ENCODE data around the gene SLC2A4.
"Not testable (repeated sequence)": the region's sequence is repeated elsewhere in the genome, so short reads cannot be mapped to it uniquely, and the experiment has no call there.

The SLC2A4 gene

GRCh38 chr17:7281074-7281952 is at the start of gene SLC2A4:
Gene SLC2A4, plus strand, starts transcription at chr17:7281718. Its CDS starts 217 bp downstream, at chr17:7281935.
- peak; percentile 40 to 72 (median 56) for DNase-seq

GRCh38 chr17:7232114-7232513 is 49.4 kb upstream of the SLC2A4 start:
- no peak for DNase-seq

- DNase-seq, result no peak
Observed at GRCh38 chr17:7233701-7234082, 47.8 kb upstream of the SLC2A4 start.

GRCh38 chr17:7234083-7234951 is 47.2 kb upstream of the SLC2A4 start, which contains the start of gene DVL2:
Gene DVL2, minus strand, starts transcription at chr17:7234517. Its CDS starts 255 bp downstream, at chr17:7234262.
- DNase-seq, result peak; percentile 80 to 93 (median 84)

GRCh38 chr17:7235693-7236665 is 45.5 kb upstream of the SLC2A4 start:
- DNase-seq, result no peak

- DNase-seq, result no peak
Observed at GRCh38 chr17:7236808-7237207, 44.7 kb upstream of the SLC2A4 start.

- no peak for DNase-seq
Observed at GRCh38 chr17:7237266-7237760, 44.2 kb upstream of the SLC2A4 start.

- peak; percentile 30 to 75 (median 60) for DNase-seq
Observed at GRCh38 chr17:7237761-7238419, 43.6 kb upstream of the SLC2A4 start.

GRCh38 chr17:7238420-7239090 is 43.0 kb upstream of the SLC2A4 start:
- peak in 1 of 4 experiments; percentile 44 for DNase-seq

GRCh38 chr17:7239091-7240027 is 42.2 kb upstream of the SLC2A4 start, which contains the start of gene PHF23:
Gene PHF23, minus strand, starts transcription at chr17:7239457. Its CDS starts 178 bp downstream, at chr17:7239279.
- peak; percentile 91 to 96 (median 92) for DNase-seq

GRCh38 chr17:7240375-7240774 is 41.1 kb upstream of the SLC2A4 start:
- no peak for DNase-seq

- no peak for DNase-seq
Observed at GRCh38 chr17:7241090-7241733, 40.3 kb upstream of the SLC2A4 start.

GRCh38 chr17:7241783-7242716 is 39.5 kb upstream of the SLC2A4 start, which contains the start of gene GABARAP:
Gene GABARAP, minus strand, starts transcription at chr17:7242449. Its CDS starts 119 bp downstream, at chr17:7242330.
- DNase-seq, result peak; percentile 82 to 93 (median 88)

GRCh38 chr17:7242717-7243452 is 38.6 kb upstream of the SLC2A4 start:
- peak; percentile 73 to 89 (median 84) for DNase-seq

- DNase-seq, result no peak
Observed at GRCh38 chr17:7243453-7243729, 38.1 kb upstream of the SLC2A4 start.

- not testable (repeated sequence) for DNase-seq
Observed at GRCh38 chr17:7243838-7244237, 37.7 kb upstream of the SLC2A4 start.

- no peak for DNase-seq
Observed at GRCh38 chr17:7246779-7247178, 34.7 kb upstream of the SLC2A4 start.

Data from activated naive CD4-positive, alpha-beta T cell (primary cell).